ENCODE results near the gene TMEM80.

GRCh38 chr11:657691-658126, 37.9 kb upstream of the TMEM80 start:
- no peak for TF ChIP-seq POLR2A (IDR thresholded peaks at IDR 0.05)
- no peak for TF ChIP-seq CTCF (IDR thresholded peaks at IDR 0.05)
